Neural progenitor cell (in vitro differentiated cells): ENCODE data around the gene GATA2. TPM values are rescaled to one million over a fixed set of nuclear protein-coding genes. Genes with fewer than 3 reads are reported as not detected.

Experiments used
- DNase-seq: peaks from one replicate; pipeline ENCODE4 v3.0.0-alpha.2; 2016; ENCODE audit warnings: low spot score
- H2AFZ ChIP-seq: fragments of 200-600 bp; sonication (generic); replicated peaks from 2 replicates; pipeline ENCODE4 v1.6.1; 2016; ENCODE audit warnings: antibody characterized with exemption
- H3F3A ChIP-seq: fragments of 200-600 bp; sonication (generic); 2 replicates; pipeline ENCODE4 v1.6.1; 2016; ENCODE audit warnings: antibody characterized with exemption, low read depth
- H3K27ac ChIP-seq: fragments of 200-600 bp; sonication (generic); 2 replicates; pipeline ENCODE4 v1.5.1; 2016; ENCODE audit warnings: mild to moderate bottlenecking
- H3K27me3 ChIP-seq: fragments of 200-600 bp; sonication (generic); 2 replicates; pipeline ENCODE4 v1.6.1; 2016; ENCODE audit warnings: mild to moderate bottlenecking, moderate library complexity
- H3K36me3 ChIP-seq: fragments of 200-600 bp; sonication (generic); 2 replicates; pipeline ENCODE4 v1.5.1; 2016
- H3K4me1 ChIP-seq: fragments of 200-600 bp; sonication (generic); 2 replicates; pipeline ENCODE4 v1.6.1; 2016; ENCODE audit warnings: mixed run types
- H3K4me2 ChIP-seq: fragments of 200-600 bp; sonication (generic); 2 replicates; pipeline ENCODE4 v1.6.1; 2016
- H3K4me3 ChIP-seq: fragments of 200-600 bp; sonication (generic); 2 replicates; pipeline ENCODE4 v1.5.1; 2016
- H3K79me2 ChIP-seq: fragments of 200-600 bp; sonication (generic); 2 replicates; pipeline ENCODE4 v1.6.1; 2016; ENCODE audit warnings: low read depth
- H3K9ac ChIP-seq: fragments of 200-600 bp; sonication (generic); 2 replicates; pipeline ENCODE4 v1.6.1; 2016
- H3K9me3 ChIP-seq: fragments of 200-600 bp; sonication (generic); 2 replicates; pipeline ENCODE4 v1.5.1; 2016; ENCODE audit warnings: low read depth
- H4K20me1 ChIP-seq: fragments of 200-600 bp; sonication (generic); 2 replicates; pipeline ENCODE4 v1.6.1; 2016; ENCODE audit warnings: low read depth
- H3K27ac Mint-ChIP-seq: 3 replicates; pipeline ENCODE4 v1.8.0; 2021; ENCODE audit warnings: mixed read lengths
- H3K27me3 Mint-ChIP-seq: 2 replicates; pipeline ENCODE4 v1.8.0; 2022; ENCODE audit warnings: low read depth, mild to moderate bottlenecking, inconsistent platforms, moderate library complexity, mixed read lengths; ENCODE audit not compliant: insufficient read depth
- H3K36me3 Mint-ChIP-seq: 3 replicates; pipeline ENCODE4 v1.8.0; 2021; ENCODE audit warnings: mixed read lengths
- H3K4me1 Mint-ChIP-seq: 3 replicates; pipeline ENCODE4 v1.8.0; 2021; ENCODE audit warnings: mixed read lengths
- H3K4me3 Mint-ChIP-seq: 3 replicates; pipeline ENCODE4 v1.8.0; 2021; ENCODE audit warnings: mild to moderate bottlenecking, moderate library complexity, mixed read lengths
- H3K9me3 Mint-ChIP-seq: 3 replicates; pipeline ENCODE4 v1.8.0; 2020; ENCODE audit warnings: mixed read lengths
- EZH2 ChIP-seq: fragments of 200-600 bp; sonication (generic); IDR thresholded peaks from 2 replicates; pipeline ENCODE4 v1.6.1; 2017; ENCODE audit warnings: antibody characterized with exemption, mild to moderate bottlenecking, moderate library complexity
- EZH2phosphoT487 ChIP-seq: fragments of 200-600 bp; sonication (generic); IDR thresholded peaks from 2 replicates; pipeline ENCODE4 v1.6.1; 2017; ENCODE audit warnings: antibody characterized with exemption
- total RNA-seq: library from RNA; depleted of rRNA; stranded (reverse); fragments of >200 nt; gene quantifications from 2 replicates; pipeline ENCODE4 v1.2.3, GENCODE V29; 2015; ENCODE audit warnings: low replicate concordance
- TF ChIP-seq, protein P1 (sequence below): fragments of 200-600 bp; sonication (generic); IDR thresholded peaks from 2 replicates; pipeline ENCODE4 v1.5.1; 2017; ENCODE audit warnings: antibody characterized with exemption, mild to moderate bottlenecking

Gene GATA2
- total RNA-seq, 1 donor from 2014 or later, result not detected

DNA sequence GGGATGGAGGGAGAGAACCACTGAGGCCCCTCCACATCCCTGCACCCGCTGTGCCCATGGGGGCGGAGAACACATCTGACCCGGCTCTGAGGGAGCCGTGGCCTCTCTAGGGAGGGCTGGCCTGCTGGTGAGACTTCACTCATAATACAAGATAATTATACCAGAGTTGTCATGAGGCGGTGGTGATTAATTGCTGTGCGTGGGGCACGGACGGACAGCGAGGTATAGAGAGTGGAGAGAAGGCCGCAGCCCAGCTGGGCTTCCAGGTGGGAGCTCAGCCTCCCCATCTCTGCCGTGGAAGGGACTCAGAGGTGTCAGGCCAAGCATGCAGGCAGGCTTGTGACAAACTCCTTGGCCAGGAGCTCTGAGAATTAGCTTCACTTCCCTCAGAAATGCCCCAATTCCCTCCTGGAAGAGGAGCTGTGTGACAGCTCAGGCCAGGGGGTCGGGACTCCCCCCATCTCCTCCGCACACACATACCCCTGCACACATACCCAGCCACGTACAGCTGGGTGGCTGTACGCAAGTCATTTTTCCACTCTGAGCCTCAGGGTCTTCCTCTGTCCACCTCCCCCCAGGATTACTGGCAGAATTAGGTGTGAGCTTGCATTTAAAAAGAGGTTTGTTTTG lies 6.0 kb upstream of the GATA2 start:
- no peak overlapping the region for H3K27ac ChIP-seq
- Mint-ChIP-seq H3K9me3 (peaks cover 4% of the 10 kb centered on the region), H3K36me3 (no peaks in the 10 kb centered on the region), H3K4me3 (peak overlapping the region; percentile 71), H3K27ac (no peak overlapping the region), H3K4me1 (peaks cover 18% of the 10 kb centered on the region), H3K27me3 (peaks cover 52% of the 10 kb centered on the region)
- no peak overlapping the region for H3K4me3 ChIP-seq
- peaks cover 29% of the 10 kb centered on the region for H4K20me1 ChIP-seq
- peaks cover 8% of the 10 kb centered on the region for H3K4me1 ChIP-seq
- H3K4me2 ChIP-seq, result no peak overlapping the region
- H2AFZ ChIP-seq, result no peak overlapping the region
- TF ChIP-seq, protein P1, sequence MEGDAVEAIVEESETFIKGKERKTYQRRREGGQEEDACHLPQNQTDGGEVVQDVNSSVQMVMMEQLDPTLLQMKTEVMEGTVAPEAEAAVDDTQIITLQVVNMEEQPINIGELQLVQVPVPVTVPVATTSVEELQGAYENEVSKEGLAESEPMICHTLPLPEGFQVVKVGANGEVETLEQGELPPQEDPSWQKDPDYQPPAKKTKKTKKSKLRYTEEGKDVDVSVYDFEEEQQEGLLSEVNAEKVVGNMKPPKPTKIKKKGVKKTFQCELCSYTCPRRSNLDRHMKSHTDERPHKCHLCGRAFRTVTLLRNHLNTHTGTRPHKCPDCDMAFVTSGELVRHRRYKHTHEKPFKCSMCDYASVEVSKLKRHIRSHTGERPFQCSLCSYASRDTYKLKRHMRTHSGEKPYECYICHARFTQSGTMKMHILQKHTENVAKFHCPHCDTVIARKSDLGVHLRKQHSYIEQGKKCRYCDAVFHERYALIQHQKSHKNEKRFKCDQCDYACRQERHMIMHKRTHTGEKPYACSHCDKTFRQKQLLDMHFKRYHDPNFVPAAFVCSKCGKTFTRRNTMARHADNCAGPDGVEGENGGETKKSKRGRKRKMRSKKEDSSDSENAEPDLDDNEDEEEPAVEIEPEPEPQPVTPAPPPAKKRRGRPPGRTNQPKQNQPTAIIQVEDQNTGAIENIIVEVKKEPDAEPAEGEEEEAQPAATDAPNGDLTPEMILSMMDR, result no peak
- TF ChIP-seq EZH2phosphoT487 (no peak), EZH2 (no peak)
- H3K9me3 ChIP-seq, result no peaks in the 10 kb centered on the region
- no peak for DNase-seq
- no peaks in the 10 kb centered on the region for H3K79me2 ChIP-seq
- peaks cover 90% of the 10 kb centered on the region for H3K27me3 ChIP-seq
- H3K9ac ChIP-seq, result no peak overlapping the region
- H3K36me3 ChIP-seq, result no peaks in the 10 kb centered on the region
- peaks cover 9% of the 10 kb centered on the region for H3F3A ChIP-seq

DNA sequence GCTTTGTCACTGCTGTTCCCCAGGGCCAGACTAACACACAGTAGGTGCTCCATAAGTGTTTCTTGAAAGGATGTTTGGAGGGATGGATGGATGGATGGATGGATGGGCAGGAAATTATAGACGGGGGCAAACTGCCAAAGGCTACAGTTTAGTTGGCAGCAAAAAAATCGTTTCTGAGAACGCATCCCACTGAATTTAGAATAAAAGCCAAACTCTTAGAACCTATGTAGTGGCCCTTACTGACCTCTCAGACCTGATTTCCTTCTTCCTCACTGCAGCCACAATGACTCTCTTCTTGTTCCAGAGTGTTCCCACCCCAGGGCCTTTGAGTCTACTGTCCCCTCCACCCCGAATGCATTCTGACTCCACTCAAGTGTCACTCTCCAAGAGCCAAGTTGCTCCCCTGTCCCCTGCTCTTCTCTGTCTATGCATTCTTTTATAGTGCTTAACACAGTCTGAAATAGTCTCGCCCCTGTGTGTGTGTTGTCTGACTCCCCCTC lies 5.2 kb upstream of the GATA2 start:
- Histone ChIP-seq H4K20me1 (peaks cover 37% of the 10 kb centered on the region), H3K4me2 (peak overlapping the region; percentile 76), H3K27me3 (peaks cover 98% of the 10 kb centered on the region), H2AFZ (no peak overlapping the region), H3K9ac (no peak overlapping the region), H3K4me3 (peak overlapping the region; percentile 68), H3K9me3 (no peaks in the 10 kb centered on the region), H3K79me2 (no peaks in the 10 kb centered on the region), H3K4me1 (peaks cover 8% of the 10 kb centered on the region), H3K27ac (no peak overlapping the region), H3K36me3 (no peaks in the 10 kb centered on the region), H3F3A (peaks cover 9% of the 10 kb centered on the region)
- H3K4me1 Mint-ChIP-seq, result peaks cover 21% of the 10 kb centered on the region
- no peak for DNase-seq
- H3K9me3 Mint-ChIP-seq, result peaks cover 5% of the 10 kb centered on the region
- peak overlapping the region; percentile 71 for H3K4me3 Mint-ChIP-seq
- H3K27me3 Mint-ChIP-seq, result peaks cover 60% of the 10 kb centered on the region
- no peak overlapping the region for H3K27ac Mint-ChIP-seq
- no peaks in the 10 kb centered on the region for H3K36me3 Mint-ChIP-seq
- TF ChIP-seq EZH2 (no peak), EZH2phosphoT487 (no peak)
- TF ChIP-seq, protein P1, result no peak

DNA sequence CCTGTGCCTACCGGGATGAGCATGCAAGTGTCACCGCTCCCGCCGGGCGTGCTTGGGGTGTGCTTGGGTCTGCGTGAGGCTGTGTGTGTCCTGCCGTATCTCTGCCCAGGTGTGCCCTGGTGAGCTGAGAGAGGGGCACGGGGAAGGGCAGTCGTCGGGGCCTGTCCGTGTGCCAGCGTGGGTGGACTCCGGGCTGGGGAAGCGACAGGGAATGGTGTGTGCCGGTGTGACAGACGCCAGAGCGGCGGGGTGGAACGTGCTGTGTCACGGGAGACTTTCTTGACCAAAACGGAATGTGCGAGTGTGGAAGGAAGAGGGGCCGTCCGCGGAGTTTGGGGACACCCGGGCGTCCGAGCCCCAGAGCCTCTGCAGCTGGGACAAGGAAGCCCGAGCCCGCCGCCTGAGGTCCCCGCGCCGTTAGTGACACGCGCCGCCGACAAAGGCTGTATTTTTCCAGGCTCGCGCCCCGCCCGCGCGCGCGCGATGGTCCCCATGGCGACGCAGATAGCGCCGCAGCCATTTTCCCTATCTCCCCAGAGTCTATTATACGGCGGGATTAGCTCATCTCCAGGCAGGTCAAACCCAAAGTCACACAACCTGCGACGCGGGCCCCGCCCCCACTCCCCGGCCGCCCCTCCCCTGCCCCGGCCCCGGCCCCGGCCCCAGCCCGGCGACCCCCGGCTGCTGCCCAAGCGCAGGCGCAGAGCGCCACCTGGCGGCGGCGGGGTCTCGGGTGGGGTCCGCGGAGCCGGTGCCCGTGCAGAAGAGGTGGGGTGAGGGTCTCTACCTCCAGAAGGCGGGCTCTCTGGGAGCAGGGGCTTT lies 4.5 kb upstream of the GATA2 start:
- H3K9me3 Mint-ChIP-seq, result peaks cover 5% of the 10 kb centered on the region

More for the DNA sequence above, 4.5 kb upstream of the GATA2 start:
- peak overlapping the region; percentile 68 for H3K4me3 ChIP-seq
- Mint-ChIP-seq H3K27ac (no peak overlapping the region), H3K36me3 (no peaks in the 10 kb centered on the region), H3K4me3 (peak overlapping the region; percentile 84), H3K27me3 (peaks cover 62% of the 10 kb centered on the region), H3K4me1 (peaks cover 21% of the 10 kb centered on the region)
- H3K36me3 ChIP-seq, result no peaks in the 10 kb centered on the region
- peaks cover 14% of the 10 kb centered on the region for H3K4me1 ChIP-seq
- TF ChIP-seq, protein P1, result peak; percentile 76
- TF ChIP-seq EZH2phosphoT487, result peak; percentile 22
- TF ChIP-seq EZH2, result peak; percentile 72
- H3K27ac ChIP-seq, result no peak overlapping the region
- no peaks in the 10 kb centered on the region for H3K79me2 ChIP-seq
- H3K4me2 ChIP-seq, result peak overlapping the region; percentile 76
- H2AFZ ChIP-seq, result peak overlapping the region; percentile 84
- peaks cover 100% of the 10 kb centered on the region for H3K27me3 ChIP-seq
- DNase-seq, result peak; percentile 90
- H3F3A ChIP-seq, result peaks cover 9% of the 10 kb centered on the region
- no peaks in the 10 kb centered on the region for H3K9me3 ChIP-seq
- peaks cover 44% of the 10 kb centered on the region for H4K20me1 ChIP-seq
- no peak overlapping the region for H3K9ac ChIP-seq
